HEK293T (cell line): Measurements from ENCODE around the gene TEAD1.

ENCODE experiments used
- CTCF ChIA-PET: fragments of 350-600 bp; formaldehyde crosslinking; extraction: SDS; loops from one replicate; lab custom pipeline; 2021; ENCODE audit warnings: antibody characterized with exemption, inconsistent platforms; lab: Yijun Ruan, JAX
- POLR2A ChIA-PET: fragments of 350-600 bp; formaldehyde crosslinking; extraction: SDS; loops from one replicate; lab custom pipeline; 2020; ENCODE audit warnings: antibody characterized with exemption, inconsistent platforms; lab: Yijun Ruan, JAX
- DNase-seq: peaks from one replicate; pipeline ENCODE4 v3.0.0; 2012; ENCODE audit warnings: mixed read lengths; ENCODE audit errors: extremely low spot score
- ARNT ChIP-seq: fragments of 450-650 bp; IDR thresholded peaks from 2 replicates; pipeline ENCODE4 v1.6.1; 2017; ENCODE audit warnings: mild to moderate bottlenecking
- BHLHE40 ChIP-seq: fragments of 450-650 bp; IDR thresholded peaks from 2 replicates; pipeline ENCODE4 v1.6.1; 2016; ENCODE audit warnings: mild to moderate bottlenecking, moderate library complexity, borderline replicate concordance
- CTBP1 ChIP-seq: fragments of 450-650 bp; IDR thresholded peaks from 2 replicates; pipeline ENCODE4 v1.6.1; 2016; ENCODE audit warnings: borderline replicate concordance
- ELF4 ChIP-seq: fragments of 450-650 bp; IDR thresholded peaks from 2 replicates; pipeline ENCODE4 v1.6.1; 2017; ENCODE audit warnings: antibody characterized with exemption
- FOXA1 ChIP-seq: fragments of 450-650 bp; IDR thresholded peaks from 2 replicates; pipeline ENCODE4 v1.6.1; 2016; ENCODE audit warnings: mild to moderate bottlenecking
- FOXK2 ChIP-seq: fragments of 450-650 bp; IDR thresholded peaks from 2 replicates; pipeline ENCODE4 v1.6.1; 2016; ENCODE audit warnings: mild to moderate bottlenecking
- FOXM1 ChIP-seq: fragments of 450-650 bp; IDR thresholded peaks from 2 replicates; pipeline ENCODE4 v1.6.1; 2017; ENCODE audit warnings: mild to moderate bottlenecking, borderline replicate concordance
- HDGF ChIP-seq: fragments of 450-650 bp; IDR thresholded peaks from 2 replicates; pipeline ENCODE4 v1.6.1; 2017; ENCODE audit warnings: antibody characterized with exemption, borderline replicate concordance
- L3MBTL2 ChIP-seq: fragments of 450-650 bp; conservative IDR thresholded peaks from 2 replicates; pipeline ENCODE4 v1.6.1; 2016; ENCODE audit warnings: mild to moderate bottlenecking
- LEF1 ChIP-seq: fragments of 450-650 bp; IDR thresholded peaks from 2 replicates; pipeline ENCODE4 v1.6.1; 2017; ENCODE audit warnings: mild to moderate bottlenecking, borderline replicate concordance
- NFRKB ChIP-seq: fragments of 450-650 bp; IDR thresholded peaks from 2 replicates; pipeline ENCODE4 v1.6.1; 2016; ENCODE audit warnings: mild to moderate bottlenecking, moderate library complexity
- SP1 ChIP-seq: fragments of 450-650 bp; IDR thresholded peaks from 2 replicates; pipeline ENCODE4 v1.6.1; 2017
- SUZ12 ChIP-seq: fragments of 450-650 bp; IDR thresholded peaks from 2 replicates; pipeline ENCODE4 v1.6.1; 2016; ENCODE audit warnings: mild to moderate bottlenecking
- TARDBP ChIP-seq: fragments of 450-650 bp; IDR thresholded peaks from 2 replicates; pipeline ENCODE4 v1.6.1; 2016
- ZNF384 ChIP-seq: fragments of 450-650 bp; IDR thresholded peaks from 2 replicates; pipeline ENCODE4 v1.6.1; 2016
- TF ChIP-seq, protein P1 (sequence below): fragments of 450-650 bp; IDR thresholded peaks from 2 replicates; pipeline ENCODE4 v1.6.1; 2016

Gene TEAD1

GRCh38 chr11:12786891-12787290 is 112.7 kb downstream of the TEAD1 start:
- no peak for DNase-seq
- CTCF ChIA-PET: no interaction called here
- TF ChIP-seq SP1 (no peak), SUZ12 (no peak), L3MBTL2 (no peak), ARNT (no peak), FOXK2 (no peak), FOXA1 (no peak), CTBP1 (no peak), ZNF384 (no peak), ELF4 (no peak), BHLHE40 (no peak)
- POLR2A ChIA-PET: no interaction called here

- ChIA-PET CTCF (no interaction called here), POLR2A (no interaction called here)
- DNase-seq: no peak
- TF ChIP-seq LEF1: no peak
- no peak for TF ChIP-seq TARDBP
- TF ChIP-seq ELF4: no peak
- TF ChIP-seq NFRKB: no peak
- no peak for TF ChIP-seq L3MBTL2
These were observed 113.6 kb downstream of the TEAD1 start for GRCh38 chr11:12787847-12788246.

GRCh38 chr11:12789054-12789453 is 114.8 kb downstream of the TEAD1 start:
- no peak for DNase-seq
- no peak for TF ChIP-seq ARNT
- TF ChIP-seq, protein P1, sequence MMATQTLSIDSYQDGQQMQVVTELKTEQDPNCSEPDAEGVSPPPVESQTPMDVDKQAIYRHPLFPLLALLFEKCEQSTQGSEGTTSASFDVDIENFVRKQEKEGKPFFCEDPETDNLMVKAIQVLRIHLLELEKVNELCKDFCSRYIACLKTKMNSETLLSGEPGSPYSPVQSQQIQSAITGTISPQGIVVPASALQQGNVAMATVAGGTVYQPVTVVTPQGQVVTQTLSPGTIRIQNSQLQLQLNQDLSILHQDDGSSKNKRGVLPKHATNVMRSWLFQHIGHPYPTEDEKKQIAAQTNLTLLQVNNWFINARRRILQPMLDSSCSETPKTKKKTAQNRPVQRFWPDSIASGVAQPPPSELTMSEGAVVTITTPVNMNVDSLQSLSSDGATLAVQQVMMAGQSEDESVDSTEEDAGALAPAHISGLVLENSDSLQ: no peak
- TF ChIP-seq FOXA1: no peak
- no peak for TF ChIP-seq FOXK2
- TF ChIP-seq BHLHE40: no peak
- TF ChIP-seq NFRKB: no peak
- TF ChIP-seq CTBP1: no peak
- TF ChIP-seq HDGF: no peak
- TF ChIP-seq TARDBP: no peak
- TF ChIP-seq ELF4: no peak
- TF ChIP-seq L3MBTL2: no peak
- TF ChIP-seq ZNF384: no peak
- no peak for TF ChIP-seq LEF1
- TF ChIP-seq SUZ12: no peak
- no peak for TF ChIP-seq SP1
- no peak for TF ChIP-seq FOXM1
- CTCF ChIA-PET: no interaction called here
- POLR2A ChIA-PET: no interaction called here

GRCh38 chr11:12789596-12790215 is 115.5 kb downstream of the TEAD1 start:
- CTCF ChIA-PET: no interaction called here
- DNase-seq: no peak
- POLR2A ChIA-PET: no interaction called here
- TF ChIP-seq TARDBP (no peak), SUZ12 (no peak), FOXA1 (no peak), FOXK2 (no peak), SP1 (no peak), L3MBTL2 (no peak), ZNF384 (no peak), LEF1 (no peak), CTBP1 (no peak), HDGF (no peak)
- TF ChIP-seq, protein P1: no peak

DNA sequence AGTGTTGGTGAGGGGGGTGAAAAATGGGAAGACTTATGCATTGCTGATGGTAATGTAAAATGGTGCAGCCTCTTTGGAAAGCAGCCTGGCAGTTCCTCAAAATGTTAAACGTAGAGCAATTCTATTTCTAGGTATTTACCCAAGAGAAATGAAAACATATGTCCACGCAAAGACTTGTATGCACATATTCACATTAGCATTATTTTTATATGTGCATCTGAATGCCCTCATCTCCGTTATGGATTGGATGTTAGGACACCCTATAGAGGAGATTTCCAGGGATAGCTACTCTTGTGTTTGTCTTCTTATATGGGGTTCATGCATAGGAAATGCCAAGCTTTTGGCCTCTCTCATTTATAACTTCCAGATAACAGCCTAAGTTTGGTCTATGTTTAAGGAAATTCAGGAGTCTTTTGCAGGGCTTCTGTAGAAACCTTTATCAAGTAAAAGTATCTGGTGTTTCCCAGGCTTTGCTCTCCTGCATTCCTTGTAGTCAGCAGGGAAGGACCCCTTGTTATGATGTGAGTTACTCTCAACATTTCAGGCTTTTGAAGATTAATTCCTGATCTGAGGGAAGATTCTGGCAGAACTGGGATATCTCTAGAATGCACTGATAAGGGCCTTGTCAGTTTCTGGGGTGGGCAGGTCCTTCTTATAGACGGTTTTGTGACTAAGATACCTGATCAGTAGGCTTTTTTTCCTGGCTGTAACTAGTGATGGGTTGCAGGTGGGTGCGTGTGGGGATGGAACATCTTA is 116.8 kb downstream of the TEAD1 start:
- ChIA-PET POLR2A (no interaction called here), CTCF (no interaction called here)
- TF ChIP-seq BHLHE40 (no peak), FOXA1 (no peak), TARDBP (no peak), ARNT (no peak)
- DNase-seq: no peak

- CTCF ChIA-PET: no interaction called here
- DNase-seq: no peak
- TF ChIP-seq TARDBP: no peak
- TF ChIP-seq HDGF: no peak
- TF ChIP-seq, protein P1: no peak
- TF ChIP-seq SP1: no peak
- no peak for TF ChIP-seq FOXK2
- no peak for TF ChIP-seq LEF1
- no peak for TF ChIP-seq ZNF384
- TF ChIP-seq FOXA1: no peak
- TF ChIP-seq SUZ12: no peak
- TF ChIP-seq L3MBTL2: no peak
- TF ChIP-seq NFRKB: no peak
- TF ChIP-seq FOXM1: no peak
- TF ChIP-seq ELF4: no peak
- TF ChIP-seq ARNT: no peak
- no peak for TF ChIP-seq BHLHE40
- POLR2A ChIA-PET: no interaction called here
These were observed 117.8 kb downstream of the TEAD1 start for GRCh38 chr11:12792018-12792417.

GRCh38 chr11:12792590-12792989 is 118.4 kb downstream of the TEAD1 start:
- ChIA-PET CTCF (no interaction called here), POLR2A (no interaction called here)
- TF ChIP-seq ARNT (no peak), LEF1 (no peak), TARDBP (no peak), ELF4 (no peak), BHLHE40 (no peak), SUZ12 (no peak), FOXM1 (no peak)
- TF ChIP-seq, protein P1: no peak
- no peak for DNase-seq
